ENCODE results near the gene EVA1B.

The EVA1B gene, protein sequence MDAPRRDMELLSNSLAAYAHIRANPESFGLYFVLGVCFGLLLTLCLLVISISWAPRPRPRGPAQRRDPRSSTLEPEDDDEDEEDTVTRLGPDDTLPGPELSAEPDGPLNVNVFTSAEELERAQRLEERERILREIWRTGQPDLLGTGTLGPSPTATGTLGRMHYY

GRCh38 chr1:36323636-36324352, at the start of gene EVA1B:
TSS of gene EVA1B (minus strand) at chr1:36323645. CDS start at chr1:36323037, 608 bp downstream.
- Histone ChIP-seq H3K27me3 (ENCODE audit: control insufficient read depth, insufficient read depth, low read length) (peaks cover 38% of the 10 kb centered on the region), H3K9me3 (ENCODE audit: control insufficient read depth, insufficient read depth, low read depth, low read length) (no peaks in the 10 kb centered on the region), H3K4me3 (ENCODE audit: low read depth, low read length) (peak within 1 kb of the TSS; percentile 68), H3K9ac (ENCODE audit: low read length) (peak within 1 kb of the TSS; percentile 77), H3K4me1 (ENCODE audit: control insufficient read depth, insufficient read depth, low read length) (peaks cover 28% of the 10 kb centered on the region), H3K27ac (ENCODE audit: low read depth, low read length) (no peak within 1 kb of the TSS; the same call in 1 of the 2 replicates), H3K36me3 (ENCODE audit: control insufficient read depth, insufficient read depth, low read length) (no peaks in the 10 kb centered on the region)

GRCh38 chr1:36372617-36373016, 49.2 kb upstream of the EVA1B start:
- peak overlapping the region; percentile 56 for H3K9ac ChIP-seq (ENCODE audit: low read length)
- no peaks in the 10 kb centered on the region for H3K27me3 ChIP-seq (ENCODE audit: control insufficient read depth, insufficient read depth, low read length)
- no peak overlapping the region for H3K4me3 ChIP-seq (ENCODE audit: low read depth, low read length)
- H3K9me3 ChIP-seq (ENCODE audit: control insufficient read depth, insufficient read depth, low read depth, low read length), result no peaks in the 10 kb centered on the region
- peaks cover 8% of the 10 kb centered on the region for H3K36me3 ChIP-seq (ENCODE audit: control insufficient read depth, insufficient read depth, low read length)
- peaks cover 42% of the 10 kb centered on the region for H3K4me1 ChIP-seq (ENCODE audit: control insufficient read depth, insufficient read depth, low read length)
- no peak overlapping the region; the same call in 1 of the 2 replicates for H3K27ac ChIP-seq (ENCODE audit: low read depth, low read length)

DNA sequence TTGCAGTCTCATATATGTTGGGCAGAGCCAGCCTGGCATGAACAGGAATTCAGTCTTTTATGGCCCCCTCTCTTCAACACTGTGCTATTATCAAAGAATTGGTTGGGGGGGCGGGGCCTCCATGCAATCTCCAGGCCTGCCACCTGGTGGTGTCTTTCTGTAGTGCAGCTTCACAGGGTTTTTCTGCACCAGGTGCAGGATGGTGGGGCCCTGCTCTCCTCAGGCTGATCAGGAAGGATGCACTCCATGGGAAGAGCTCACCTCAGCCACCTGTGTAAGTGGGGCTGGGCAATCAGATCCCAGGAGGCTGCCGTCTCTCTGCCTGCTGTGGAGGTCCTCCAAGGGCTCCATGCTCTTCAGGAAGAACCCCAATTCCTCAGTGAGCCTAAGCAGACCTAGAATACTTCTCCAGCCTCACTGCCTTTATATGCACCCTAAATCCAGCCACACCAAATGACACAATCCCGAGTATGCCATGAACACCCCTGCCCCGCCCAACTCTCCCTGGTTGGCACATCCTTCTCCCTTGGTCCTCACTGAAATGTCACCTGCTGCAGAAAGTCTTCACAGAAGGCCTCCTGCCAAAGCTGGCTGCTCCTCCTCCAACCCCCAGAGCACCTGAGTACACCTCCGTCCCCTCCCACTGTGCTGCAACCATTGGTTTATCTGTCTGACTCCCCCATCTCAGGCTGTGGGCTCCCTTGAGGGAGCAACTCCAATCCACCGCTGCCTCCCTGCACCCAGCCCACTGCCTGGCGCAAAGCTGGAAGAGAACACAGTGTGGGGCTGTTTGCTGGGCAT, 45.8 kb upstream of the EVA1B start:
- H3K9ac ChIP-seq (ENCODE audit: low read length), result no peak overlapping the region
- peaks cover 12% of the 10 kb centered on the region for H3K36me3 ChIP-seq (ENCODE audit: control insufficient read depth, insufficient read depth, low read length)
- no peaks in the 10 kb centered on the region for H3K27me3 ChIP-seq (ENCODE audit: control insufficient read depth, insufficient read depth, low read length)
- H3K4me1 ChIP-seq (ENCODE audit: control insufficient read depth, insufficient read depth, low read length), result peaks cover 36% of the 10 kb centered on the region
- H3K9me3 ChIP-seq (ENCODE audit: control insufficient read depth, insufficient read depth, low read depth, low read length), result no peaks in the 10 kb centered on the region
- no peak overlapping the region for H3K27ac ChIP-seq (ENCODE audit: low read depth, low read length)
- no peak overlapping the region for H3K4me3 ChIP-seq (ENCODE audit: low read depth, low read length)

DNA sequence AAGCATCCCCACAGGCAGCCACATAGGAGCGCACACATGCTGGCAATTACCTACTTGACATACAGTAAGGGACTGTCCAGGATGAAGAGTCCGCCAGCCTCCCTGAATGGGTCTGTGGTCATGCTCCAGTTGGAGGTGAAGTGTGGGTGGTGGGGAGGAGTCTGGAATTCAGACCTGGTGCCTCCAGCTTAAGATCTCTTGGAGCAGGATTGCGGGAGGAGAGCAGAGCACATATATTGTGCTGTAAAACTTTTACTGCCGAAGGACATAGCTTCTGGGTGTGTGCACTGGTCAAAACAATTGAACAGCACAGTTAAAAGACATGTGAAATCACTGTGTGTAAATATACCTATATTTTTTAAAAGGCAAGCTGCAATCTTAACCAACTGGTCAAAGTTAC, 44.4 kb upstream of the EVA1B start:
- Histone ChIP-seq H3K27ac (ENCODE audit: low read depth, low read length) (no peak overlapping the region), H3K9ac (ENCODE audit: low read length) (no peak overlapping the region), H3K4me3 (ENCODE audit: low read depth, low read length) (no peak overlapping the region), H3K9me3 (ENCODE audit: control insufficient read depth, insufficient read depth, low read depth, low read length) (no peaks in the 10 kb centered on the region), H3K4me1 (ENCODE audit: control insufficient read depth, insufficient read depth, low read length) (peaks cover 22% of the 10 kb centered on the region), H3K27me3 (ENCODE audit: control insufficient read depth, insufficient read depth, low read length) (no peaks in the 10 kb centered on the region), H3K36me3 (ENCODE audit: control insufficient read depth, insufficient read depth, low read length) (peaks cover 12% of the 10 kb centered on the region)

- H3K9ac ChIP-seq (ENCODE audit: low read length), result no peak overlapping the region
- no peak overlapping the region for H3K27ac ChIP-seq (ENCODE audit: low read depth, low read length)
- no peaks in the 10 kb centered on the region for H3K9me3 ChIP-seq (ENCODE audit: control insufficient read depth, insufficient read depth, low read depth, low read length)
- H3K36me3 ChIP-seq (ENCODE audit: control insufficient read depth, insufficient read depth, low read length), result peaks cover 20% of the 10 kb centered on the region
- H3K4me3 ChIP-seq (ENCODE audit: low read depth, low read length), result no peak overlapping the region
- H3K27me3 ChIP-seq (ENCODE audit: control insufficient read depth, insufficient read depth, low read length), result no peaks in the 10 kb centered on the region
- H3K4me1 ChIP-seq (ENCODE audit: control insufficient read depth, insufficient read depth, low read length), result peaks cover 16% of the 10 kb centered on the region
Measured at GRCh38 chr1:36367066-36367465, 43.6 kb upstream of the EVA1B start.

DNA sequence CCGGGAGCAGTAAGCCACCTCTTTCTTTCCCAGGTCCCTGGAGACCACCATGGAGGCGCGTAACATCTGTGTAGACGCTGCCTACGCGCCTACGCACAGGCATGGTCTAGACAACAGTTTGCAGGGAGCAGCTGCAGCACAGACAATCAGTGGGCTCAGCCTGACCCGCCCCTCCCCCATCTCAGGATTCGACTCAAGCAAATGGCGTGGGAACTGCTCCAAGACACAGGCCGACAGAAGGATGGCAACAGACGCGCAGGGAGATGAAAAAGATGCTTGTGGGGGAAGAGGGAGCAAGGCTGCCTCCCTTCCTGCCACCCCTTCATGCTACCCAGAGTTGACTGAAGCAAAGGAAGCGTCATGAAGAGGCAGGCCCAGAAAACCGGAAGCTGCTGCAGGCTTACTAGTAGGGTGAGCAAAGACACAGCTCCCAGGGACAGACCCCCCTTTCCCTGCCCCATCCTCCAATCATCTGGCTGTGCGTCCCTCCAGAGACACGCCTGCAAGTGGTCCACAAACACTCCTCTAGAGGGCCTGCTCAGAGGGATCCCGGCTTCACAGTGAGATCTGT, 42.7 kb upstream of the EVA1B start:
- Histone ChIP-seq H3K27me3 (ENCODE audit: control insufficient read depth, insufficient read depth, low read length) (no peaks in the 10 kb centered on the region), H3K9me3 (ENCODE audit: control insufficient read depth, insufficient read depth, low read depth, low read length) (no peaks in the 10 kb centered on the region), H3K4me1 (ENCODE audit: control insufficient read depth, insufficient read depth, low read length) (peaks cover 16% of the 10 kb centered on the region), H3K4me3 (ENCODE audit: low read depth, low read length) (no peak overlapping the region), H3K36me3 (ENCODE audit: control insufficient read depth, insufficient read depth, low read length) (peaks cover 27% of the 10 kb centered on the region), H3K9ac (ENCODE audit: low read length) (no peak overlapping the region), H3K27ac (ENCODE audit: low read depth, low read length) (no peak overlapping the region)

DNA sequence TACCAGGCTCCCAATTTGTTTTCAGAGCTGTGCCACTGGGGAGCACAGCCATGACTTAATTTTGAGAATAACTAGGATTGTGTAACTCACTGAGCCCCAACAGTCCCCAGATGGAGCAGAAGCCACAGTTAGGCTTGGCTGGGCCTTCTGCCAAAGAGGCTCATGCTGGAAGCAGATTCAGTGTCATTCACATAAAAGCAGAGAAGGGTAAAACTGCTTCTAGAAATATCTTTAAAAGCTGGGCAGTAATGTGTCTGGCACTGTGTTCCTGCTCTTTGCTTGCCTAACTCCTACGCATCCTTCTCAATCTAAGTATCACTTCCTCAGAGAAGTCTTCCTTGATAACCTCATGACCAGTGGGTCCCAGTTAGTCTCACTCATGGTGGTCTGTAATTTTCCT, 41.9 kb upstream of the EVA1B start:
- H3K27me3 ChIP-seq (ENCODE audit: control insufficient read depth, insufficient read depth, low read length), result no peaks in the 10 kb centered on the region
- peaks cover 16% of the 10 kb centered on the region for H3K4me1 ChIP-seq (ENCODE audit: control insufficient read depth, insufficient read depth, low read length)
- no peaks in the 10 kb centered on the region for H3K9me3 ChIP-seq (ENCODE audit: control insufficient read depth, insufficient read depth, low read depth, low read length)
- no peak overlapping the region for H3K9ac ChIP-seq (ENCODE audit: low read length)
- peaks cover 34% of the 10 kb centered on the region for H3K36me3 ChIP-seq (ENCODE audit: control insufficient read depth, insufficient read depth, low read length)
- H3K27ac ChIP-seq (ENCODE audit: low read depth, low read length), result no peak overlapping the region
- no peak overlapping the region for H3K4me3 ChIP-seq (ENCODE audit: low read depth, low read length)

GRCh38 chr1:36359911-36360550, 36.6 kb upstream of the EVA1B start:
- Histone ChIP-seq H3K9ac (ENCODE audit: low read length) (no peak overlapping the region), H3K9me3 (ENCODE audit: control insufficient read depth, insufficient read depth, low read depth, low read length) (no peaks in the 10 kb centered on the region), H3K27ac (ENCODE audit: low read depth, low read length) (no peak overlapping the region), H3K36me3 (ENCODE audit: control insufficient read depth, insufficient read depth, low read length) (peaks cover 66% of the 10 kb centered on the region), H3K27me3 (ENCODE audit: control insufficient read depth, insufficient read depth, low read length) (no peaks in the 10 kb centered on the region), H3K4me3 (ENCODE audit: low read depth, low read length) (no peak overlapping the region), H3K4me1 (ENCODE audit: control insufficient read depth, insufficient read depth, low read length) (no peaks in the 10 kb centered on the region)

DNA sequence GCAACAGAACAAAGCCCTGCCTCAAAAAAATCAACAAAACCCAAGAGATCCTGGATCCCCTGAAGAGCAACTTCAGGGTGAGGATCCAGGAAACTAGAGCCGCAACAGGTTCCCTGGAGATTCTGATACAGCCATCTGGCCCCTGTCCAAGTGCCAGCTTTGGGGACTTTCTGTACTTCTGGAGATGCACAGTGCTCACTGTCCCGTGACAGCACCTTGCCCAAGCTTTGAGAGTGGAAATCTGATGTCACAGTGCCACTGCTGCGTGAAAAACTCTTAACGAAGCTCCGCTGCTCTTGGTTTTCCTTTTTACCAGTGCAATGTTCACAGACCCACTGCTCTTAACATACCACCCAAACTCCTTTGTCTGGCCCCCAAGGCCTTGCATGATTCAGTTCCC, 35.9 kb upstream of the EVA1B start:
- H3K9me3 ChIP-seq (ENCODE audit: control insufficient read depth, insufficient read depth, low read depth, low read length), result no peaks in the 10 kb centered on the region
- H3K27ac ChIP-seq (ENCODE audit: low read depth, low read length), result no peak overlapping the region
- no peaks in the 10 kb centered on the region for H3K27me3 ChIP-seq (ENCODE audit: control insufficient read depth, insufficient read depth, low read length)
- no peaks in the 10 kb centered on the region for H3K4me1 ChIP-seq (ENCODE audit: control insufficient read depth, insufficient read depth, low read length)
- H3K9ac ChIP-seq (ENCODE audit: low read length), result no peak overlapping the region
- peaks cover 72% of the 10 kb centered on the region for H3K36me3 ChIP-seq (ENCODE audit: control insufficient read depth, insufficient read depth, low read length)
- no peak overlapping the region for H3K4me3 ChIP-seq (ENCODE audit: low read depth, low read length)

- H3K27ac ChIP-seq (ENCODE audit: low read depth, low read length), result no peak overlapping the region
- H3K36me3 ChIP-seq (ENCODE audit: control insufficient read depth, insufficient read depth, low read length), result peaks cover 79% of the 10 kb centered on the region
- H3K9ac ChIP-seq (ENCODE audit: low read length), result no peak overlapping the region
- no peaks in the 10 kb centered on the region for H3K27me3 ChIP-seq (ENCODE audit: control insufficient read depth, insufficient read depth, low read length)
- no peak overlapping the region for H3K4me3 ChIP-seq (ENCODE audit: low read depth, low read length)
- H3K9me3 ChIP-seq (ENCODE audit: control insufficient read depth, insufficient read depth, low read depth, low read length), result no peaks in the 10 kb centered on the region
- H3K4me1 ChIP-seq (ENCODE audit: control insufficient read depth, insufficient read depth, low read length), result no peaks in the 10 kb centered on the region
Measured at GRCh38 chr1:36358514-36359084, 35.2 kb upstream of the EVA1B start.

All from HUES6 (cell line).